ENCODE results near the gene KLHL3.

GRCh38 chr5:137647401-137647800 is 88.5 kb downstream of the KLHL3 start:
- TF ChIP-seq POLR2A (IDR thresholded peaks at IDR 0.05; ENCODE audit: low read depth, low read length) (no peak), POLR2AphosphoS5 (IDR thresholded peaks at IDR 0.05; ENCODE audit: insufficient read depth, low read depth, low read length) (no peak), CTCF (IDR thresholded peaks at IDR 0.05; ENCODE audit: extremely low read depth in 1 of 2, insufficient read depth in 1 of 2, low read depth in 1 of 2, low read length in 2 of 2) (no peak), FOS (IDR thresholded peaks at IDR 0.05; ENCODE audit: borderline replicate concordance, insufficient read depth, low read length) (no peak), EZH2 (IDR thresholded peaks at IDR 0.05; ENCODE audit: borderline replicate concordance, low read depth, low read length, severe bottlenecking) (no peak), MYC (IDR thresholded peaks at IDR 0.05; ENCODE audit: low read depth, low read length) (no peak), MAX (IDR thresholded peaks at IDR 0.05; ENCODE audit: insufficient read depth, insufficient read length) (no peak)

Data from endothelial cell of umbilical vein (primary cell).